HG03558 (cell line): ENCODE results near the gene PJVK.
A peak's percentile ranks its signal among the peaks of the same experiment; 100 is the strongest.

Source experiments
- ATAC-seq: cut with Tn5 transposase; IDR thresholded peaks from one replicate; pipeline ENCODE4 v1.9.1; 2021; ENCODE audit warnings: moderate number of reproducible peaks; ENCODE audit not compliant: unreplicated experiment; ENCODE audit errors: extremely low read depth

Gene PJVK

DNA sequence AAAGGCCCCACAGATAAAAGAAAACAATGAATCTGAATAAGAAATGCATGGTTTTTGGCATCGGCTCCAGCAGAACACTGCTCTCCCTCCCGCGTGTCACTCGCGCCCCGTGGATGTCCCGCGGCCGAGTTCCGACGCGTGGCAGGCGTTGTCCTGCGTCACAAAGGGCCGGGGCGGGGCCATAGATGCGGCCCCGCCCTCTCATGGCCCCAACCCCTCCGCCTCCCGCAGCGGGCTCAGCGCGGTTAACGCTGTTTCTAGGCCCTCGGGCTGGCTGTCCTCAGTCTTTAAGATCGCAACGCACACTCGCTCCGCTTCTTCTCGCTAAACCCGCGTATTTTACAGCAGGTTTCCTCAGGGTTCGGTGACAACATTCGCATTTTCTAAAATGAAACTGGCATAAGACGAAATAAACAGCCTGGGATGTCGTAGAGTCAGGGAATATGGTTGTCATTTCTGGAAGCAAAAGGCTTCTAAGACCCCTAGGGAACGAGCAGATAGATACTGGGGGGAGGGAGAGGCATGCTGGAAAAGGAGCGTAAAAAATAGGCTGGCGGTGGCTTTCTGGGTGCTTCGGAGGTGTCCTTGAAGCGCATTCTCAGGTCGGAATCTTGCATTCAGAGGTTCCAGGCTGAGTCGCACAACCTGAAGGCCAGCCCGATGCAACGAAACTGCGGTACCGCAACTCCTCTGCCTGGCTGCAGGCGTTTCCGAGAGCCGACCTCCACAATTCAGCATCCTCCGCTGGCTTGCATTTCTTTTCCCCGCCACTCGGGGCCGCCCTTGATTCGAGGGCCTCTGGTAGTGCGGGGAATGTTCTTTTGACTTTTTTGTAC is 27.5 kb downstream of the PJVK start, which contains the start of gene FKBP7:
TSS of gene FKBP7 (minus strand) at position 162 of the 836 bp plus-strand sequence. CDS start at position 61, 101 bp downstream.
- peak; percentile 15 for ATAC-seq

DNA sequence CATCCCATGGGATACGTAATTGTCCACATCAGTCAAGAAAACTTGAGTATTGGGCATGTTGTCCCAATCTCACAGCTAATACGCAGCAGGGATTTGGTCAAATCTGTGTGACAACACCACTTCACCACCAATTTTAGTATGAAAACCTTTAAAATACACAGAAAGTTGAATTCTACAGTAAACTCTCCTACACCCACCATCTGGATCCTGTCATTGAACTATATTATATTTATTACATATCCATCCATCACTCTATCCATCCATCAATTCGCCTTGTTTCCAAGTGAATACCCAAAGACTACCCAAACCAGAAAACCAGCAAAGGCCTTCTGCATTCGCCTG is 28.1 kb downstream of the PJVK start:
- ATAC-seq, result no peak

DNA sequence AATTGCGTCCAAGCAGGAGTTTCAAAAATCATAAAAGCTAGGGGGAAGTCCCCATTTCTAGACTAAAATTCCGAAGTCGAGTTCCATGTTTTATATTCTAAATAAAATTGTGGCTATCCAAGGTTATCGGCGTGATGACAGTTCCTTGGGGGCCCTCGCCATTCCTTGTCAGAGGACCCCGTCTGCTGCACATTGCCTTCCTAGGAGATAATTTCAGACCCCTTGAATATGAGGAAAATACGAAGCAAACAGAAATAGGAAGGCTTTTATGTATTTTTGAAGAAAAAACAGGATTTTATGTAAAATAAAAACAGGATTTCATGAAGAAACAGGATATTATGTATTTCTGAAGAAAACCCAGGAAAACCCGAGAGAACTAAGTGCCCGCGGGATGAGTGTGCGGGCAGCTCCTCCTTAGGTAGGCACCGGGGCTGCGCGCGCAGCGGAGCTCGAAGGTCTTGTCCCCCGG is 28.6 kb downstream of the PJVK start:
- no peak for ATAC-seq

DNA sequence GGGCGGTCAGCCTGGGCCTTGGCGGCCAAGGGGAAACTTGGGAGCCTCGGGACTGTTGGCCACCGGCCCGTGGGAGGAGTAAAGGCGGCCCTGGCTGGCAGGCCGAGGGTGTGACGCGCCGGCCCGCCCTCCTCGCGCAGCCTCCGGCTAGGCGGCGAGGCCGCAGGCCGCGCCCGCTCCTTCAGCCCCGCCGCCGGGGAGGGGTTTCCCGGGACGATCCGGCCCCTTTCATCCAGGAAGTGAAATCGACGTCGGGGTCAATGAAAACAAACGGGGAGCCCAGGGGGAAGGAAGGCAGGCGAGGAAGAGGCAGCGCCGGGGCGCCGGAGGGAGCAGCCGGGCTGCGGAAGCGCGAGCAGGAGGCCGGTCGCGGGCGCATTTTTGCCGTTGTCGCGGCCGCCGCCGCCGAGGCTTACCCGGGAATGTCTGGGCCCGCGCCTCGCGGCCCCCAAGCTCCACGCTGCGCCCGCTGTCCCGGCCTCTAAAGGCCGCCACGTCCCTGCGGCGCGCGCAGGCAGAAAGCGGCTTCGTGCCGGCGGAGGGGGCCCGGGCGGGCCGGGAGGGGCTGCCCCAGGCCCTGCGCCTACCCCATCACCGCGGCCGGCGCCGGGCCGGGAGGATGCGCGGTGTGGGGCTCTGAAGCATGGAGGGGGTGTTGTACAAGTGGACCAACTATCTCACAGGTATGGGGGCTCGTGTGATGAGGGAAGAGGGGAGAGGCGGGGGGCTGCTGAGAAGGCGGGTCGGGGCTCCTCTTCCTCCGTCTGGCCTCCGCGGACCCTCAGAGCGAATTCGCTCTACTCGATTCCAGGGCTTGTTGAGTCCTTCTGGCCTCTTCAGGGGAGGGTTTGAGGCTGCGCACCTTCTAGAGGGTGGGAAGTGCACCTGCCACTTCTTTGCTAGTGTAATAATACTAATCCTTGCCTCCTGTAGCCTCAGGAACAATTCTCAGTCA is 29.3 kb downstream of the PJVK start, which contains the start of gene PLEKHA3:
TSS of gene PLEKHA3 (plus strand) at position 231 of the 955 bp plus-strand sequence. CDS start at position 644, 413 bp downstream.
- ATAC-seq, result peak; percentile 43

DNA sequence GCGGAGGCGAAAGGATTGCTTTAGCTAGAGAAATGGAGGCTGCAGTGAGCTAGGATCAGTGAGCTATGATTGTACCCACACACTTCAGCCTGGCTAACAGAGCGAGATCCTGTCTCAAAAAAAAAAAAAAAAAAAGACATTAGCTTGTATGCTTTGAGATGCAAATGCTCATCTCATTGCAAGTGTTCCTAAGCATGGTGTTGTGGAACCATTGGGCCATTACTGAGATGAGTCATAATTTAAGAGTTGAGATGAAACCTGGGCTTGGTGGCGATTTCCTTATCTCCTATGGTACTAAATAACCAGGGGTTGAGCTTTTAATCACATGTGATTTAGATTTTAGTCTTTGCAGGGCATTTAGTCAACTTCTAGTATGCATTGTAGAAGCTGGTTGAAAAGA is 31.3 kb downstream of the PJVK start:
- peak; percentile 24 for ATAC-seq

DNA sequence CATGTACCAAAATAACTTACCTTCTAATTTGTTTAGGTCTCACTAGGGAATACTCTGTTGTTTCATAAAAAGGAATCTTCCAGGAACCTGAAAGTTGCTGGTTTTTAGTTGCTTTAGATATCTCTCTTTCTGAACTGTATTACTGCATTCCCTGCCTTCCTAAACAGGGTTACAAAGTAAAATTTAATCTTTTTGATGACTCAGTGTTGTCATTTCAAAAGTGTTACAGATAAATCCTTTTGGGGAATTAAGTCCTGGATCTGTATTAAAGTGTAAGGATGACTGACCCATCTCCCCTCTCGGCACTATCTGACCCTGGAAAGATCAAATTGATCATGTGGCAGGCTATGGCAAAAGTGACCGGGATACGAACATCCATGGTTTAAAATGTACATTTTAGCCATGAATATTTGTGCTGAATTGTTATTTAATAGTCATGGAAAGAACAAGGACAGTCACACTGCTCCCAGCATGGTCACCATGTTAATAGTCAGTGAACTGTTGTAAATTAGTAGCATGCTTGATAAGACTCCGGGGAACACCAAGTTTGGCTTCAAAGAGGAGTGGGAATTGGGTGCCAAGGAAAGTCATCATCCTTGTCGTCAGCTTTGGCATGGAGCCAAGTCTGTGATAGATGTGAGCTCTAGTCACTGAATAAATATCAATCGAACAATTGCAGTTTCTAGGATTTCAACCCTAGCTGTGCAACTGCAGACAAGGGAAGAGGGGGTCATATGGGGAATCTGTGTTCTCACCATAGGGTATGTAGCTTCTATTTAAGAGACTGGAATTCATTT is 33.3 kb downstream of the PJVK start:
- no peak for ATAC-seq

DNA sequence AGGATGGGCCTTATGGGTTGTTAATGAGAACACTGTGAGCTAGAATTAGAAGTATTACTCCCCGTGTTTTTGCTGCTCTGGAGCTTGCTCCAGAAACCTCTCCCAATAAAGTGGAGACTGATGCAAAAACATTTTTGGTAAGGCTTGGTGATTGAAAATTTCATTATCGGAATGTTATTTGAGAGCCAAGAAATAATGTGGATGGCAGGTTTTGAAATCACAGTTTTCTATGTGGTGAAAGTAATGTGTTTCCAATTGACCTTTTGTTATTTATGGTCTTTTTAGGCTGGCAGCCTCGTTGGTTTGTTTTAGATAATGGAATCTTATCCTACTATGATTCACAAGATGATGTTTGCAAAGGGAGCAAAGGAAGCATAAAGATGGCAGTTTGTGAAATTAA is 34.2 kb downstream of the PJVK start:
- no peak for ATAC-seq

DNA sequence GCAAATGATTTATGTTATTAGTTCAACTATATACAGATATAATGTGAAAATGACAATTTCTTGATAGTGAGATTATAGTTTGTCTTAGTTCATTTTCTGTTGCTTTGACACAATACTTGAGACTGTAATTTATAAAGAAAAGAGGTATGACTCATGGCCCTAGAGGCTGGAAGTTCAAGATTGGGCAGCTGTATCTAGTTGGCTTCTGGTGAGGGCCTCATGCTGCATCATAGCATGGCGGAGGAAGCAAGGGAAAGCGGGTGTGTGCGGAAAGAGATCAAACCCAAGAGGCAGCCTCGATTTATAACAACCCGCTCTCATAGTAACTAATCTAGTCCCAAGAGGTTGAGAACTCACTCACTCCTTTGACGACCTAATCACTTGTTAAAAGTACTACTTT is 40.4 kb downstream of the PJVK start:
- ATAC-seq, result no peak

DNA sequence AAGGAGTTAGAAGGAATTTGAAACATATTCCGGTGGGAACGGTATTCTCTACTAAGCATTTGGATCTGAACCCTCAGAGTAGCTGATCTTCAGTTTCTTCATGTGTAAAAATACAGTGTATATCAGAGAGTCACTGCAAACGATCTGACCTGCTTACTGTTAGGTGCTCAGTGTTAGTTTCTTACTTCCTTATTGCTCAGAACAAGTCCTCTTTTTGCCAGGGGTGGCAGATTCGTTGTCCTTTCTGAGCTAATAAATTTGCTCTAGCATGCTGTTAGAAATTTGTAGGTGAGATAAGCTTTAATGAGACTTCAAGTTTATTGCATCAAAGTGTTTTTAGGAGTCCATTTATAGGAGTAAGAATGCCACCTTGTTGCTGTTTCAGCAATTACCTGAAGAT is 44.9 kb downstream of the PJVK start:
- ATAC-seq, result no peak

DNA sequence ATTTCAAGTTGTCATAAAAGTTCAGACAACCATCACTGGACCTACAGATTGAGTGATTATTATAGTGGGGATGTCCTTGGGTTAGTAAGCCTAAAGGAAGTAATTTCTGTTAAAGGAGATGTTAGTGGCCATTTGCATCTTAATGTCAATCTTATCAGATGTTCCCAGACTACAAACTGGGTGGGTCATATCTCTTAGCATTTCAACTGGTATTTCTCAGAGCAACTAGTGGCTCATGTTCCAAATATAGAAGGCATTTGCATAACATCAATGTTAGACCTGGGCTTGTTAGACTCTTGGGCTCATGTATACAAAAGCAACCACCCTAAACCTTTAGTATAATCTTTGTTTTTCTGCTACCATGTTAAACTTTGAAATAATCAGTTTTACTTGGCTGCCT is 47.0 kb downstream of the PJVK start:
- no peak for ATAC-seq

DNA sequence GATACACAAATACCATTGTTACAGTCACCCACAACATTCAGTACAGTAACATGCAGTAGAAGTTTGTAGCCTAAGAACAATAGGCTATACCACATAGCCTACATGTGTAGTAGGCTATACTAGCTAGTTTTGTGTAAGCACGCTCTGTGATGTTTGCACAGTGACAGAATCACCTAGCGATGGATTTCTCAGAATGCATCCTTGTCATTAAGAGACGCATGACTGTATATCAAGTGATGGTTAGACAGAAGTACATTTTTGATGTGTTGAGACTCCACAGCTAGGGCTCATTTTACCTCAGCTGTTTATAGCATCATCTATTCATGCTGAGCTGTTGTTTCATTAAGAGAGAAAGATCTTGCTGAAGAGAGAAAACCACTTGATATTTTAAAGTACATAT is 48.5 kb downstream of the PJVK start:
- ATAC-seq, result no peak

DNA sequence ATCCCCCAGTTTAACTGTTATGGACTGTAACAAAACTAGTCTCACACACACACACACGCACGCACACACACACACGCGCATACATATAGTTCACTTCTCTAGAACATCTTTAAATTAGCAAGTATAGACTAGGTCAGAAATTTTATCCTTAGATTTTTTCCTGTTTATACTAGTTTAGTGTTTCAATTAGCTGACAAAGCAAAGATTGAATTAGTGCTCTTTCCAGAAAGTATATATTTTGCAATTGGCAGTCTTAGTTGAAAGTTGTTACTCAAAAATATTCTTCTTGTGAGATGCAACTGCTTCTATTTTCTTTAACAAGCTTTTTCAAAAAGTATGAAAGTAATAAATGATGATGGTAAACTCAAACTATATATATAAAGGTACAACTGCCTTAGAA is 51.6 kb downstream of the PJVK start:
- ATAC-seq, result no peak

DNA sequence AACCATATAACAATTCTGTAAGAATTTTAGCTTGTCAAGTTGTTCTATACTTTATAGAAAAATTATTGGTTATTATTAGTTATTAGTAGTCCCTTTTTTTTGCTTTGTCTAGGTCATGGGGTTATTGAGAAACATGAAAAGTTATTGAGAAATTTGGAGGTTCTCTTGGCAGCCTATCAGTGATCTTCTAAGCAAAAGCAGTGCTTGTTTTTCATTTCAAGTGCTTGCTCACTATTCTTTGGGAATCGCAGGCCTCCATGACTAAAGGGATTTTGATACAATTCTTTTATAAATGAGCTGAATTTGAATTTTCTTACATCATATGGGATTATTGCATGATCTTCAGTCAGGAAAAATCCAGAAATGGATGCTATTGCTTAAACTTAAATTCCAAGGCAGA is 54.9 kb downstream of the PJVK start:
- no peak for ATAC-seq

DNA sequence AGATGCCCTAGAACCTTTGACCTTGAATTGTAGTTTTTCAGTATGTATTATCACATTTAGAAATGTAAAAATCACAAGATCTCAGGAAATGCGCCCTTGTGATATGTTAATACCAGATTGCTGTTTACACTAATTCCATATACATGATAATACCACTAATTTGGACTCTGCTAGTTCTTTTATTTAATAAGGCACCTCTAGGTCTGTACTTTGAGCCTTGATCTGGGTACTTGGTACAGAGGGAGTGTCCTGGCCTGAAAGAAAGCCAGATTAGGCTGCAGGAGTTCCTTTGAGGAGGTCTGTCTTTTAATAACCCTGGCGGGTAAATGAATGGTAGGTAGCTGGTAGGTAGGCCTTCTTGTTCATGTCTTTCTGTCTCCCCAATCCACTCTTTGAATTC is 55.3 kb downstream of the PJVK start:
- ATAC-seq, result no peak

DNA sequence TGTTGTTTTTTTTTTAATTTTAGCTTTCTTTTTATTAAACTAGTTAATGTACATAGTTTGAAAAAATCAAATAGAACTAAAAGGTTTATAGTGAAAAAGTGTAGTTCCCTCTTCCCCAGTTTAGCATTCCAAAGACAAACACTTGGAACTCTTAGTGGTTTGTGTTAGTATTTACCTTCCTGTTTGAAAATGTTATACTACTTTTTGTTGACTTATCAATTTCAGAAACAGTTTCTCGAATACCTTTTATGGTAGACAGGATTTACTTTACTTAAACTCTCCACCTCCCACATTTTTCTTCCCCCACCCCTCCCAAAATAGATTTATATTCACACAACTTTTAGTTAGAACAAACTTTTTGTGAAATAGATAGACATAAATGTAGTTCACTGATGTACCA is 55.8 kb downstream of the PJVK start:
- ATAC-seq, result no peak

DNA sequence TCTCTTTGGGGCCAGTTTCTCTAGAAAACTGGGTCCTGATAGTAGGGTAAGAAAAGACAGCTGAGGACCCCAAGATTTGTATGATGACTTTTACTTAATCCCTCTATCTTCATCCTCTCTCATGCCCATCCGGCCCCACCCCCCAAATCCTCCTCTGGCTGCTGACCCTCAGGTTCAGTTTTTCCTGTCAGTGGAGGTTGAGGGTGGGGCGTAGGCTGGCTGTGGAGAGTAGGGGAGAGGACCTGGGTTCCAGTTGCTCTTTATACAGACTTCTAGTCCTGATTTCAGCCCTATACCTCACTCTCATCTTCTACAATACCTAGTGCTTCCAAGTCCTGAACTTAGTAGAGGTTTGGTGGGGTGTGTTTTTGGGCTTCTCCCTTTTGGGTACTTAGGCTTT is 57.5 kb downstream of the PJVK start:
- no peak for ATAC-seq

DNA sequence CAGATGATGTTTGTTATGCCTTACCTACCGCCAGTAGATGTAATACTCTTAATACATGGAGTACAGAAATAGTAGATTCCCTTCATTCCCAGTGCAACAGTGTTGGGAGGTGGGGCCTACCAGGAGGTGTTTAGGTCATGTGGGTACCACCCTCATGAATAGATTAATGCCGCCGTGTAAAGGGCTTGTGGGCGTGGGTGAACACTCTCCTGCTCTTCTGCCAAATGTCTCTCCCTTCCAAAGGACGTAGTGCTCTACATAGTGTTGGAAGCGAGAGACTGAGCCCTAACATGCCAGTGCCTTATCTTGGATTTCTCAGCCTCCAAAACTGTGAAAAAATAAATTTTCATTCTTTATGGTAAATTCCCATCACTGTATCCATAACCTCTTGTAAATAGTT is 59.2 kb downstream of the PJVK start:
- no peak for ATAC-seq
